GM18907 (cell line): ENCODE measurements around the gene PLK5.
A peak's percentile ranks its signal among the peaks of the same experiment; 100 is the strongest.
"Not testable (repeated sequence)": the region's sequence is repeated elsewhere in the genome, so short reads cannot be mapped to it uniquely, and the experiment has no call there.

Source experiments
- ATAC-seq: cut with Tn5 transposase; IDR thresholded peaks from one replicate; pipeline ENCODE4 v1.9.1; 2021; ENCODE audit warnings: mild to moderate bottlenecking, moderate library complexity; ENCODE audit not compliant: unreplicated experiment

Gene PLK5, protein sequence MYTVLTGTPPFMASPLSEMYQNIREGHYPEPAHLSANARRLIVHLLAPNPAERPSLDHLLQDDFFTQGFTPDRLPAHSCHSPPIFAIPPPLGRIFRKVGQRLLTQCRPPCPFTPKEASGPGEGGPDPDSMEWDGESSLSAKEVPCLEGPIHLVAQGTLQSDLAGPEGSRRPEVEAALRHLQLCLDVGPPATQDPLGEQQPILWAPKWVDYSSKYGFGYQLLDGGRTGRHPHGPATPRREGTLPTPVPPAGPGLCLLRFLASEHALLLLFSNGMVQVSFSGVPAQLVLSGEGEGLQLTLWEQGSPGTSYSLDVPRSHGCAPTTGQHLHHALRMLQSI

DNA sequence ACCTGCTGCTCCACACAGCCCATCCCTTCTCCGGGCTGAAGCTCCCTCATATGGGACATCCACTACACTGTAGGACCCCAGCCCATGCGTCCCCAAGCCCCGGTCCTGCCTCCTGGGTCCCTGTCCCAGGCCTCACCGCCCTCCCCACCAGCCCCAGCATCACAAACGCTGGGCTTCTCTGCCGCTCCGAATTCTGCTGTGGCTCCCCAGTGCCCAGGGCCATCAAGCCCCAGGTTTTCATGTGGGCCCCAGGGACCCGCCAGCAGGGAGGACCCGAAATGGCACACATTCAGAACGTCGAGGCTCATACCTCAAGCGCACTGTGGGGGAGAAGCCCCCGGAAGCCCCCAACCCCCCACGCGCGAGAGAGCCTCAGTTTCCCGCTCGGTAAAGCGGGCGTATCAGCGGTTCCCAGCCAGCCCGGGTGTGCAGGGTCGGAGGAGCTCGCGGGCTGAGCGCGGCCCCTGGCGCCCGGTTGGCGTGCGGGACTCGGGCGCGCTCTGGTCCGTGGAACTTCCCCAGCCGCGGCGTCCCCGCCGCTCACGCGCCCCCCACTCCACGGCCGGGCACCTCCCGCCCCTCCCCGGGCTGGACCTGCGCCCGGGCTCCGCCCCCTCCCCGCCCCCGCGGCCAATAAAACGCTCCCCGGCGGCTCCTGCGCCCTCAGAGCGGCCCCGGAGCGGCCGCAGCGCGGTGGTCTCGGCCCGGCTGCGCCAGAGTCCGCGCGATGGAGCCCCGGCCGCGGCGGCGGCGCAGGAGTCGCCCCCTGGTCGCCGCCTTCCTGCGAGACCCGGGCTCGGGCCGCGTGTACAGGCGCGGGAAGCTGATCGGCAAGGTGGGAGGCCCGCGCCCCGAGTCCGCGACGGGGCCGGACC, at the start of gene PLK5:
PLK5 (plus strand) TSS at position 666 of the 875 bp plus-strand sequence. CDS start 2,920 bp downstream, outside the sequence.
- ATAC-seq = no peak

DNA sequence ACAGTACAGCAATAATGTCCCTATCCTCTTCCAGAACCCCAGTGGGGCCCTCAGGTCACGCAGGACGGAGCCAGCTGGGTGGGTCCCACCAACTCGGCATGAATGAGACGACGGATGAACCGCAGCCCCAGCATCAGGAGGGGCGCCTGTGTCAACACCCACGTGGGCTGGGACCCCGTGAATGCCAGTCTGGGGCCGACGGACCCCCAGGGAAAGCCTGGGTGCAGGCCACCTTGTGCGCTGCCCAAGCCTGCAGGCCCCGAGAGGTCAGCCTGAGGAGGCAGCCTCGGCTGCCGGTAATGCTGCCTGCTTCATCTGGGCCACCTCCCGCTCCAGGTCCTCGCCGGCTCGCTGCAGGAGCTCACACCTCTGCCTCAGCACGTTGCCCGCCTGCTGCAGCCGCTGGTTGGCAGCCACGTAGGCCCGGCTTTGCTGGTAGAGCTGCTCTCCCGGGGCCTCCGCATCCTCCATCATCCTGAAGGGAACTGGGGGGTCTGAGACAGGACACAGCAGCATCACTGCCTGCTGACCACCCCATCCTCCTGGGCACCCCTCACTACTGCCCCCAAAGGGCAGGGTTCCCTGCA, 49.0 kb upstream of the PLK5 start:
- ATAC-seq = no peak

GRCh38 chr19:1475751-1476437, 48.0 kb upstream of the PLK5 start:
- ATAC-seq = no peak

GRCh38 chr19:1477056-1477455, 46.8 kb upstream of the PLK5 start:
- ATAC-seq = not testable (repeated sequence)

DNA sequence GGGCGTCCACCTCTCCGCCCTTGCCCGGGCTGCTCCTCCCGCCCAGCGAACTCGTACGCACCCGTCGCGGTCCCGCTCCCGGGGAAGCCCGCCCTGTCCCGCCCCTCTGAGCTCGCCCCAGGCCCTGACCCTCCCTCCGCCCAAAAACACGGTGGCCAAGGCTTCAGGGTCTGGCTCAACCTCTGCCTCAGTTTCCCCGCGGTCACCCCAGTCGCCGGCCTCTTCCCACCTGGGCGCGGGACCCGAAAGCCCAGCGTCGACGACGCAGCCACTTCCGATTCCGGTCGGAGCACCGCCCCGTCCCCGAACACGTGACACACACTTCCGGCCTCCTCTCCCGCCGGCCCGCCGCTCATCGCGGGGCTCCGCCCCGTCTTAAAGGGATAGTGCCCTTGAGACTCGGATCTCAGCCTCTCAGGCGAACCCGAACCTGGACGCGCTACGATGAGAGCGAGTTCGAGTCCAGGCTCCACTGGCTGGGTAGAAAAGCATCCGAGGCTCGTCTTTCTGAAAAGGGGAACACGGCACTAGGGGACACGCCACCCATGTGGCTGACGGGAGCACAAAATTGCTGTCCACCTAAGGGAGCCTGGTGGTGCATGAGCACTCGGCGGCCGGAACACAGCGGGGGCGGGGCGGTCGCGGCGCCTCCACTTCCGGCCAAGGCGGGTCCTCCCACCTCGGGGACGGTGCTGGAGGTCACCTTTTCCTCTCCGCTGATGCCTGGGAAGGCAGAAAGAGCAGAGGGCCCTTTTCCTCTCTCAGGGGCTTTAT, 44.8 kb upstream of the PLK5 start, which contains the start of gene C19orf25:
C19orf25 (minus strand) TSS at position 282 of the 774 bp plus-strand sequence. CDS start 312 bp downstream, outside the sequence.
- peak; percentile 81 for ATAC-seq

DNA sequence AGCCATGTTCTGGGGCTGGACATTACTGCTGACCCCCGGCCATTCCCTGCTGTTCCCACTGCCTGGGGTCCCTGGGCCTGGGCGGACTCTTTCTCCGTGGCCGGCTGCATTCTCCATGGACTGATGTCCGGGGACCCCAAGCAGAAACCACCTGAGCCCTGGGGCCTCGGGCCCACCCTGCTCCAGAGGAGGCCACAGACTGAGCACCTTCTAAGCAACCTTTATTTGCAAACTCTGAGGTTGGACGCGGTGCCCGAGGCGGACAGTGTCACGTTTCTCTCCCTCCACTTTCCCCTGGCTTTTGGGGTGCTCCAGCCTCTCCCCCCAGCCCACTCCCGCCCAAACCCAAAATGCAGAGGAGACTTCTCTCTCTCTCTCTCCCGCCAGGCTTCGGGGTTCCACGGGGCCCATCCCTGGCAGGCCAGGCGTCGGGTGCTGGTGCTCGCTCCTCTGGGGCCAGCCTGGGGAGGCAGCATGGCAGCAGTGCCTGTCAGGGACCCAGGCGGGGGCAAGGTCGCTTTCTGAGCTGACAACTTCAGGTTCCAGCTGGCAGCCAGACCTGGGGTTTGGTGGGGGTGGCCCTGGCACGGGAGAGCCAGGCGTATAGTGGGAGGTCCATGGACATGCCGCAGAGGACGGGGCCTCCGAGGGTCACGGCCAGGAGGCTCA, 42.5 kb upstream of the PLK5 start:
- no peak for ATAC-seq

- no peak for ATAC-seq
Observed at GRCh38 chr19:1481893-1482360, 42.0 kb upstream of the PLK5 start.

DNA sequence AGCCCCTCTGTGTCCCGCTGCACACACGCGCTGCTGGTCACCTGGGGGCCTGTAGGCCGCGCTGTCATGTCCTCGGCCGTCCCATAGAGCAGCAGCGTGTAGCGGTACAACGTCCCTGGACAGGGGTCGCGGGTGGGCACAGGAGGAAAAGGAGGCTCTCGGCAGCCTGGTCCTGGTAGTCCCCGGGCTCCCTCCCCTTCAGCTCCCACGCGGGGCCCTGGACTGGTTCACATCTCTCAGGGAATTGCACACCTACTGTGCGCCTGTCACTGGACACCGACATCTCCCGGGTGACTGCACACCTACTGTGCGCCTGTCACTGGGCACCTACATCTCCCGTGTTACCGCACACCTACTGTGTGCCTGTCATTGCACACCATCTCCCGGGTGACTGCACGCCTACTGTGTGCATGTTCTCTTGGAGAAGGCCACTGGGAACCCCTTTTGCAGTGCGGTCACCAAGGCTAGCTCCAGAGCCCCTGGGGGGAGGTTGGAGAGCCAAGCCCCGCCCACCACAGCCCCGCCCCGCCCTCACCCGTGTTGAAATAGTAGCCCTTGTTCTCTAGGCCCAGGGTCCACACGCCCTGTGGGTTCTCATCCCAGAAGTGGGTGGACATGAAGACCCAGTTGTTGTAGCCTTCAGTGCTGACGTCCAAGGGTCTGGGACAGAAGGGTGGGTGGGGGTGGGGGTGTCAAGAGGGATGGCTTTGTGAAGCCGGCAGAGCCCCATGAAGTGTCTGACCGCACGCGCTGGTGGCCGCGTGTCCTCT, 41.3 kb upstream of the PLK5 start:
- ATAC-seq = no peak

DNA sequence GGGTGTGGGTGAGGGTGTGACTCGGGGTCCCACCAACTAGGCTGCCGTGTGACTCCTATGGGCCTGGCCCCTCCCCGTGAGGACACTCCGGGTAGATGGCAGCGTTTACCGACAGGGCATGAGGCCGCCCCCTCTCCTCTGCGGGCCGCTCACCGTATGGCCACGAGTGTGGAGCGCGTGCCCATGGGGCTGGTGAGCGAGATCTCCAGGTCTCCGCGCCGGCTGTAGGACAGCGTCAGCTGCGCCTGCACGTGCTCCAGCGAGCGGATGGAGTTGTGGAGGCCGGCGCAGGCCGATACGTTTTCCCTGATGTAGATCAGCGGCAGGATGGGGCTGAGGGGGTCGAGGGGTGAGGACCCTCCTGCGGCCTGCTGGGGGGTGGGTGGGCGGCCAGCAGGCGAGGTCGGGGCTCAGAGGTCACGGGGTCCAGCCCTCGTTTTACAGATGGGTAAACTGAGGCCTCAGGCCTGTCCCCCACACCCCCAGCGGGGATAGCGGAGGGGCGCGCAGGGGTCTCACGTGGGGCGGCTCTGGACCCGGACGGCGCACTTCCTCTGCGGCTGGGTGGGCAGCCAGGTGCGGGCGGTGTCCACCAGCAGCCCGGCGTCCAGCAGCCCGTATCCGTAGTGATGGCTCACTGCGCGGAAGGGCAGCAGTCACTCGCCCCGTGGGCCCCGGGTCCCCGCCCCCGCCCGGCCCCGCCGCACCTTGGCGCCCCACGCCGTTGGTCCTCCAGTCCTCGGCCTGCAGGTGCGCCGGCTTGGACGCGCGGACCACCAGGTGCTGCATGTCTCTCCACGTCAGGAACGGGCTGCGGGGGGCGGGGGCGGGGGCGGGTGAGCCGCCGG, 40.5 kb upstream of the PLK5 start:
- ATAC-seq = no peak

- no peak for ATAC-seq
Observed at GRCh38 chr19:1483979-1484428, 39.9 kb upstream of the PLK5 start.

DNA sequence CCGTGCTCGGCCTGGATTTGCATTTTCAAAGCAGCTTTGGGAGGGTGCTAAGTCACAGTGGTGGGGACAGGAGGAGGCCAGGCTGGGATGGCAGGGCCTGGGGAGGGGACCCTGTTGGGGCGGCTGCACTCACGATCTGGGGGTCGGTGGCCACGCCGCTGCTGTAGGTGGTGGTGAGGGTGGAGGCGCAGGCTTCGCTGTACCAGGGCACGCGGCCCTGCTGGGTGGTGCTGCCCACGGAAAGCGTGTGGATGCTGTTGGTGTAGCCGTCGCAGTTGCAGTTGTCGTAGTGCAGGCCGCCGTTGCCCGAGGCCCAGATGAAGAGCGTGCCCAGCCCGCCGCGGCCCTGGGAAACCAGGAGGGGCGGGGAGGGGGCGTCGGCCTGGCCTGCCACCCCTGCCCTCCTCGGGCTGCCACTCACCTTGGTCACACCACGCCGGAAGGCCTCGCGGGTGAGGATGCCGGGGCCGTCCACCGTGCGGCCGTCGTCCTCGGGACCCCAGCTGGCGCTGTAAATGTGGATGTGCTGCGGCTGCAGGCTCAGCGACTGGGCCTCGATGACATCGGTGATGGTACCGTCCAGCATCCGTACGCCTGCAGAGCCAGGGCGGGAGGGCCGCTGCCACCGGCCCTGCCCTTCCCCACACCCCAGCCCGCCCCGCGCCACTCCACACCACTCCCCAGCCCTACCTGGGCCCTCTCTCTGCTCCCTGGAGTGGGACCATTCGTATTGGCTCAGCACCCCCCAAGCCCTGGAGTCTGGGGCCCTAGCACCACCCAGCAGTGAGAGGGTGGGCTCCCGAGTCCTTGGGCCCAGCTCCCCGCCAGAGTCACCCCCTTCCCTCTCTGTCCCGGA, 36.9 kb upstream of the PLK5 start:
- ATAC-seq = no peak

GRCh38 chr19:1487576-1488281, 36.1 kb upstream of the PLK5 start:
- ATAC-seq = no peak

DNA sequence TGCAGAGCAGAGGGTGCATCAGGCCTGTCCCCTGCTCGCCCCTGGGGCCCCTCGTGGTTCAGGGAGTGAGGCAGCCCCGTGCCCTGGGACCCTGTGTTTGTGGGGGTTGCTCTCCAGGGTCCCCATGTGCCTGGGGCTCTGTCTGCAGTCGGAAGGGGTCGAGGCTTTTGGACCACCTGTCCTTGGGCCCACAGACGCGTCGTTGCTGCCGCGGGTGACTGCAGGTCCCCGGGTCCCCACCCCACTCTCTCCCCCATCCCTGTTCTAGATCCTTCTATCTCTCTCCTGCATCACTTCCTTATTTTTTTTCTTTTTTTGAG, 35.6 kb upstream of the PLK5 start:
- no peak for ATAC-seq

GRCh38 chr19:1489463-1490310, 34.2 kb upstream of the PLK5 start:
- ATAC-seq = peak; percentile 3

DNA sequence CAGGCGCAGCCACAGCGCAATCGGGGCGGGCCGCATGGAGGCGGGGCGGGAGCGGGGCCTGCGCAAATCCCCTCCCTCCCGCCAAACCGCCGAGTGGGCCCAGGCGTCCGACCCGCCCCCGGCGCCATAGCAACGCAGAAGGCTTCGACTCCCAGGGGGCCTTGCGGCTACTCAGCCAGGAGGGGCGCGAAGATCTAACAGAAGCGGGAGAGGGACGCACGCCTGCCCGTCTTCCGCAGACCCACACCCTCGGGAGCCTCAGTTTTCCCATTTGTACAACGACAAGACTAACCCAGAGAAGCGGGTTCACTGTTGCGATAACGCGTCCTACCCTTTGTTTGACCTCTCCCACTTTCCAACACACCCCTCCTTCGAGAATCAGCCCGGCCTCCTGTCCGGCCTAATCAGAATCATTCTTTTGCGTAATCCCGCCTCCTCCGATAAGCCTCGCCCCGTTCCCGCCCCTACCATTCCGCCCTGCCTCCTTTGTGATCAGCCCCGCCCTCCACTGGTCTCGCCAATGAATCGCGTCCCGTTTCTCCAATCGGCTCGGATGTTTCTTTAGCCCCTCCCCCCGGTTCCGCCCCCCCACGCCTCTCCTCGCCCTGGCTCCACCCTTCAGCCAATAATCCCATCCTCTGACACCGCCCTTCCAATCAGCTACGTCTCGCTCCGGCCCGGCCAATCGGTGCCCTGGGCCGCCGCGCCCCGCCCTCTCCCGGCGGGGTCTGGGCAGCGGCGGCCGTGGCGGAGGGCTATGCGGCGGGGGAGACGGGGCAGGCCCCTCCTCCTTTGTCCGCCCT, 33.4 kb upstream of the PLK5 start, which contains the start of gene PCSK4:
PCSK4 (minus strand) TSS at position 40 of the 803 bp plus-strand sequence; CDS start at position 36, 4 bp downstream.
- ATAC-seq = peak; percentile 73
